Activated CD4-positive, alpha-beta T cell treated with anti-CD3 and anti-CD28 coated beads for 36 hours (primary cell): ENCODE results near the gene ZNF14. TPM values are rescaled to one million over a fixed set of nuclear protein-coding genes. Genes with fewer than 3 reads are reported as not detected.
A peak's percentile ranks its signal among the peaks of the same experiment; 100 is the strongest.
"Not testable (repeated sequence)": the region's sequence is repeated elsewhere in the genome, so short reads cannot be mapped to it uniquely, and the experiment has no call there.

Experiments used
- ATAC-seq: fragments of 200-7000 bp; cut with Tn5 transposase; one replicate; pipeline ENCODE4 v1.10.0; 2021; ENCODE audit warnings: mild to moderate bottlenecking, moderate library complexity
- CTCF ChIA-PET: fragments of 350-600 bp; sonication (Branson Sonifier 250); formaldehyde crosslinking; loops from one replicate; lab custom pipeline; 2021; ENCODE audit warnings: antibody characterized with exemption; lab: Charles Lee
- POLR2A ChIA-PET: fragments of 350-600 bp; sonication (Branson Sonifier 250); formaldehyde crosslinking; loops from one replicate; lab custom pipeline; 2021; ENCODE audit warnings: antibody characterized with exemption, inconsistent platforms; lab: Charles Lee
- DNase-seq: peaks from one replicate; pipeline ENCODE4 v3.0.0-alpha.2; 2020
- H3K27ac Mint-ChIP-seq: one replicate; pipeline ENCODE4 v1.8.0; 2021; ENCODE audit warnings: mixed read lengths
- H3K27me3 Mint-ChIP-seq: one replicate; pipeline ENCODE4 v1.8.0; 2021; ENCODE audit warnings: mixed read lengths
- H3K36me3 Mint-ChIP-seq: one replicate; pipeline ENCODE4 v1.8.0; 2021; ENCODE audit warnings: low read depth, mixed read lengths
- H3K4me1 Mint-ChIP-seq: one replicate; pipeline ENCODE4 v1.8.0; 2021; ENCODE audit warnings: mixed read lengths
- H3K4me3 Mint-ChIP-seq: one replicate; pipeline ENCODE4 v1.8.0; 2021; ENCODE audit warnings: mild to moderate bottlenecking, moderate library complexity, mixed read lengths
- H3K9me3 Mint-ChIP-seq: one replicate; pipeline ENCODE4 v1.8.0; 2021; ENCODE audit warnings: low read depth, mixed read lengths
- intact Hi-C, 2 experiments: fragments of 100-400 bp; cut with DNase I in 1 of 2; cut with micrococcal nuclease in 1 of 2; formaldehyde crosslinking; loops; one replicate each; pipeline versions ENCODE4 v1.14.2 to v1.15.1; 2022 to 2024; cut with DNase I, micrococcal nuclease
- total RNA-seq, 2 experiments: library from RNA; stranded (reverse); gene quantifications; one replicate each; pipeline ENCODE4 v1.2.3, GENCODE V29; 2021

Gene ZNF14
- total RNA-seq, 2 experiments from 2014 or later: 9.2 TPM

GRCh38 chr19:19711934-19712828 is 20.7 kb downstream of the ZNF14 start:
- peaks cover 86% of the 10 kb centered on the region for H3K36me3 Mint-ChIP-seq
- no peak for DNase-seq
- intact Hi-C loops: loop anchor here in 1 of 2 experiments (5.0 to 10.0 kb wide), 5 partner anchors 35 to 833 kb away; no protein-coding TSS in a partner anchor
- ATAC-seq: no peak
- H3K4me1 Mint-ChIP-seq: no peaks in the 10 kb centered on the region
- POLR2A ChIA-PET: no interaction called here
- H3K27me3 Mint-ChIP-seq: no peaks in the 10 kb centered on the region
- H3K9me3 Mint-ChIP-seq: peaks cover 60% of the 10 kb centered on the region
- H3K27ac Mint-ChIP-seq: no peak overlapping the region
- H3K4me3 Mint-ChIP-seq: no peak overlapping the region
- CTCF ChIA-PET: no interaction called here

- POLR2A ChIA-PET: no interaction called here
Measured at GRCh38 chr19:19711306-19711933, 21.5 kb downstream of the ZNF14 start.

GRCh38 chr19:19710506-19710905 is 22.4 kb downstream of the ZNF14 start:
- Mint-ChIP-seq H3K4me1 (no peaks in the 10 kb centered on the region), H3K4me3 (no peak overlapping the region)
- CTCF ChIA-PET: no interaction called here

More at GRCh38 chr19:19711306-19711933, 21.5 kb downstream of the ZNF14 start:
- intact Hi-C loops: loop anchor here in 1 of 2 experiments (5.0 to 10.0 kb wide), 5 partner anchors 34 to 833 kb away; no protein-coding TSS in a partner anchor
- CTCF ChIA-PET: no interaction called here
- Mint-ChIP-seq H3K4me3 (no peak overlapping the region), H3K27ac (no peak overlapping the region), H3K27me3 (no peaks in the 10 kb centered on the region), H3K36me3 (peaks cover 82% of the 10 kb centered on the region), H3K4me1 (no peaks in the 10 kb centered on the region), H3K9me3 (peaks cover 56% of the 10 kb centered on the region)
- ATAC-seq: no peak
- DNase-seq: no peak

DNA sequence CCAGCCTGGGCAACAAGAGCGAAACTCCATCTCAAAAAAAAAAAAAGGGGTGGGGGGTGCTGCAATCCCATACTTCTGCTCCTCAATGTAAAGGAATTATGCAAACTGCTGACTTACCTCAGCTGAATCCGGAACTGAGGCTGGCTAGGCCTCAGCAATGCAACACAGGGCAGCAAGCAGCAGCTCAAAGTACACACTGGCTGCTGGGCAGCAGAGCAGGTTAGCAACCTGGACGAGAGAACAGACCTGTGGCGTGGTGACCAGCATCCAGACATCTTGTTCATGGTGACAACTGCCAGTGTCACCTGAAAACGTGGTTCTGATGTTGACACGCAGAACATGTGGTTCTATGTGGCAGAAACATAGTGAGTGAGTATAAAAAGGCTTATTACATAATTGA is 28.1 kb downstream of the ZNF14 start:
- Mint-ChIP-seq H3K9me3 (peaks cover 54% of the 10 kb centered on the region), H3K27ac (no peak overlapping the region), H3K4me3 (no peak overlapping the region), H3K36me3 (peaks cover 48% of the 10 kb centered on the region), H3K27me3 (no peaks in the 10 kb centered on the region), H3K4me1 (no peaks in the 10 kb centered on the region)
- ChIA-PET POLR2A (interaction anchor here (0.6 kb wide), 1 partner anchor 11 kb away, joined by 3 read pairs; no protein-coding TSS in a partner anchor), CTCF (interaction anchor here (1.0 kb wide), 1 partner anchor 151 kb away, joined by 3 read pairs; no protein-coding TSS in a partner anchor)
- intact Hi-C loops: no loop called here
- DNase-seq (no peak), ATAC-seq (no peak)

More at GRCh38 chr19:19710506-19710905, 22.4 kb downstream of the ZNF14 start:
- ATAC-seq (no peak), DNase-seq (no peak)
- H3K9me3 Mint-ChIP-seq: peaks cover 55% of the 10 kb centered on the region
- H3K36me3 Mint-ChIP-seq: peaks cover 73% of the 10 kb centered on the region
- H3K27me3 Mint-ChIP-seq: no peaks in the 10 kb centered on the region
- intact Hi-C loops: loop anchor here in 1 of 2 experiments (5.0 to 10.0 kb wide), 5 partner anchors 33 to 834 kb away; no protein-coding TSS in a partner anchor
- POLR2A ChIA-PET: no interaction called here
- no peak overlapping the region for H3K27ac Mint-ChIP-seq

- H3K36me3 Mint-ChIP-seq: peaks cover 30% of the 10 kb centered on the region
- CTCF ChIA-PET, POLR2A ChIA-PET, H3K27me3 Mint-ChIP-seq, H3K4me1 Mint-ChIP-seq, H3K27ac Mint-ChIP-seq, intact Hi-C loops, ATAC-seq, DNase-seq, H3K4me3 Mint-ChIP-seq: not testable (repeated sequence)
- peaks cover 38% of the 10 kb centered on the region for H3K9me3 Mint-ChIP-seq
Measured at GRCh38 chr19:19700493-19700892, 32.4 kb downstream of the ZNF14 start.

DNA sequence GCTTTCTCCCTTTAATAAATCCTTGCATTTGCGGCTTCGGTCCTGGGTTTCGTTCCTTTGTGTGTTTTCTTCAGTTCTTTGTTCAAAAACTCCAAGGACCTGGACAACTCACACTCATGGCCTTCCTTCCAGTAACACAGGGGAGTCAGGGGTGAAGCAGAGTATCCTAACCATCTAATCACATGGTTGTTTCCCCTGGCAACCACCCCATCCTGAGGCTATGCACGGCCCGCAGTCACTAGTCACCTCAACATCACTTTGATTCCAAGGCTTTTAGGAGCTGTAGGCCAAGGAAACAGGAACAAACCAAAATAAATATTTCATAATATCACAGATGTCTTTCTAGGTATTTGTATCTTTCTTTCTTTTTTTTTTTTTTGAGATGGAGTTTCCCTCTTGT is 35.3 kb downstream of the ZNF14 start:
- intact Hi-C loops: no loop called here
- no peak overlapping the region for H3K27ac Mint-ChIP-seq
- H3K27me3 Mint-ChIP-seq: no peaks in the 10 kb centered on the region
- ATAC-seq (no peak), DNase-seq (no peak)
- H3K36me3 Mint-ChIP-seq: peaks cover 13% of the 10 kb centered on the region
- H3K4me1 Mint-ChIP-seq: no peaks in the 10 kb centered on the region
- CTCF ChIA-PET: interaction anchor here (1.0 kb wide), 1 partner anchor 61 kb away, joined by 3 read pairs; no protein-coding TSS in a partner anchor
- H3K4me3 Mint-ChIP-seq: no peak overlapping the region
- peaks cover 24% of the 10 kb centered on the region for H3K9me3 Mint-ChIP-seq
- POLR2A ChIA-PET: no interaction called here

DNA sequence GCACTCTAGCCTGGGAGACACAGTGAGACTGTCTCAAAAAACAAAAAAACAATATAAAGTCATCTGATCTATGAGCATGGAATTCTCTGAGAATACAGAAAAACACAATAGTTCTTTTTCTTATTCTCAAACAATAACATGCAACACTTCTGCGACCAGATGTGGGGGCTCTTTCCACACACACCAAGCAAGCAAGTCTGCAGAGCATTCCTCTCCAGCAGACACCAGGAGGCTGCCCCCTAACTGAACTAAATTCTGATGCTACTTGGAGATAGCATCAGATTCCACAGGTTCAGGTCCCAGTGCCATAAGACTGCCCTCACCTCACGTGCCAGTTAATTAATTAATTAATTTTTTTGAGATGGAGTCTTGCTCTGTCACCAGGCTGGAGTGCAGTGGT is 36.5 kb downstream of the ZNF14 start:
- DNase-seq (no peak), ATAC-seq (no peak)
- H3K27ac Mint-ChIP-seq: no peak overlapping the region
- H3K36me3 Mint-ChIP-seq: peaks cover 9% of the 10 kb centered on the region
- intact Hi-C loops: no loop called here
- H3K9me3 Mint-ChIP-seq: peaks cover 24% of the 10 kb centered on the region
- H3K4me1 Mint-ChIP-seq: no peaks in the 10 kb centered on the region
- H3K4me3 Mint-ChIP-seq: no peak overlapping the region
- ChIA-PET POLR2A (no interaction called here), CTCF (no interaction called here)
- H3K27me3 Mint-ChIP-seq: no peaks in the 10 kb centered on the region

- H3K27ac Mint-ChIP-seq: no peak overlapping the region
- peaks cover 4% of the 10 kb centered on the region for H3K9me3 Mint-ChIP-seq
- intact Hi-C loops: no loop called here
- DNase-seq: no peak
- CTCF ChIA-PET: interaction anchor here (1.2 kb wide), 1 partner anchor 412 kb away, joined by 7 read pairs; no protein-coding TSS in a partner anchor
- POLR2A ChIA-PET: no interaction called here
- ATAC-seq: no peak
- no peaks in the 10 kb centered on the region for H3K27me3 Mint-ChIP-seq
- H3K36me3 Mint-ChIP-seq: peaks cover 12% of the 10 kb centered on the region
- H3K4me1 Mint-ChIP-seq: no peaks in the 10 kb centered on the region
- H3K4me3 Mint-ChIP-seq: no peak overlapping the region
Measured at GRCh38 chr19:19691683-19692082, 41.2 kb downstream of the ZNF14 start.

DNA sequence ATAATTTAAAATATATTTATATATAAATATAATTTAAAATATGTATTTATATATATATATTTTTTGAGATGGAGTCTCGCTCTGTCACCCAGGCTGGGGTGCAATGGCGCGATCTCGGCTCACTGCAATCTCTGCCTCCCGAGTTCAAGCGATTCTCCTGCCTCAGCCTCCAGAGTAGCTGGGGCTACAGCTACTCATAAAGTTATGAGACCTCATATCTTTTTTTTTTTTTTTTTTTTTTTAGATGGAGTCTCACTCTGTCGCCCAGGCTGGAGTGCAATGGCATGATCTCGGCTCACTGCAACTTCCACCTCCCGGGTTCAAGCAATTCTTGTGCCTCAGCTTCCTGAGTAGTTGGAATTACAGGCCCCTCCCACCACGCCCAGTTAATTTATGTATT is 43.9 kb downstream of the ZNF14 start:
- DNase-seq (peak; percentile 35), ATAC-seq (peak; percentile 37)
- H3K4me3 Mint-ChIP-seq, POLR2A ChIA-PET, CTCF ChIA-PET, H3K27me3 Mint-ChIP-seq, H3K27ac Mint-ChIP-seq, H3K4me1 Mint-ChIP-seq: not testable (repeated sequence)
- Mint-ChIP-seq H3K36me3 (peaks cover 28% of the 10 kb centered on the region), H3K9me3 (peaks cover 12% of the 10 kb centered on the region)
- intact Hi-C loops: loop anchor here in 1 of 2 experiments (10.0 kb wide), 1 partner anchor 856 kb away; no protein-coding TSS in a partner anchor

DNA sequence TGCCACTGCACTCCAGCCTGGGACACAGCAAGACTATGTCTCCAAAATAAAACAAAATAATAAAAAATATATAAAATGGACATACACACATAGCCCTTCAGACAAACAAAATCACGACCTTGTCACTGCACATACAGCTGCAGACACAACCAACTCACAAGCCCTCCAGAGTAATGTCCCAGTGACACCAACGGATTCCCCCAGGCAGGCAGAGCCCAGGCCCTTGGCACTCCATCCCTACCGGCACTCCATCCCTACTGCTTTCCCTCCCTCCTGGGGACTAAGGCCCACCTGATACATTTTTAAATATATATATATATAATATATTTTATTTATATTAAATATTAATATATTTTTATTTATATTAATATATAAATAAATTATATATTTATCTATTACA is 45.8 kb downstream of the ZNF14 start:
- no peaks in the 10 kb centered on the region for H3K27me3 Mint-ChIP-seq
- CTCF ChIA-PET: no interaction called here
- intact Hi-C loops: loop anchor here (2.0 to 10.0 kb wide), 2 partner anchors 16 to 858 kb away; no protein-coding TSS in a partner anchor
- no peak overlapping the region for H3K27ac Mint-ChIP-seq
- POLR2A ChIA-PET: no interaction called here
- no peaks in the 10 kb centered on the region for H3K4me1 Mint-ChIP-seq
- ATAC-seq: peak; percentile 17
- H3K4me3 Mint-ChIP-seq: no peak overlapping the region
- H3K36me3 Mint-ChIP-seq: peaks cover 46% of the 10 kb centered on the region
- H3K9me3 Mint-ChIP-seq: peaks cover 25% of the 10 kb centered on the region
- no peak for DNase-seq

- ATAC-seq (peak; percentile 43), DNase-seq (no peak)
- peaks cover 25% of the 10 kb centered on the region for H3K9me3 Mint-ChIP-seq
- intact Hi-C loops: loop anchor here (2.0 to 10.0 kb wide), 2 partner anchors 16 to 858 kb away; no protein-coding TSS in a partner anchor
- ChIA-PET POLR2A (no interaction called here), CTCF (interaction anchor here (0.7 kb wide), 1 partner anchor 248 kb away, joined by 4 read pairs; no protein-coding TSS in a partner anchor)
- no peaks in the 10 kb centered on the region for H3K27me3 Mint-ChIP-seq
- H3K4me1 Mint-ChIP-seq: no peaks in the 10 kb centered on the region
- peaks cover 50% of the 10 kb centered on the region for H3K36me3 Mint-ChIP-seq
- H3K4me3 Mint-ChIP-seq: no peak overlapping the region
- no peak overlapping the region for H3K27ac Mint-ChIP-seq
Measured at GRCh38 chr19:19686580-19686979, 46.3 kb downstream of the ZNF14 start.
